GM23248 (cell line): ENCODE results near the gene NAGPA. TPM values are rescaled to one million over a fixed set of nuclear protein-coding genes. Genes with fewer than 3 reads are reported as not detected.

Source experiments
- DNase-seq: peaks from one replicate; pipeline ENCODE4 v3.0.0-alpha.2; 2015
- H2AFZ ChIP-seq: fragments of 200-600 bp; sonication (generic); 2 replicates; pipeline ENCODE4 v1.6.1; 2016; ENCODE audit warnings: antibody characterized with exemption
- H3F3A ChIP-seq: fragments of 200-600 bp; sonication (generic); 2 replicates; pipeline ENCODE4 v1.6.1; 2016; ENCODE audit warnings: mild to moderate bottlenecking, antibody characterized with exemption, mixed run types; ENCODE audit not compliant: insufficient read depth
- H3K27ac ChIP-seq: fragments of 200-600 bp; sonication (generic); 2 replicates; pipeline ENCODE4 v1.5.1; 2016; ENCODE audit warnings: mild to moderate bottlenecking
- H3K27me3 ChIP-seq: fragments of 200-600 bp; sonication (generic); replicated peaks from 2 replicates; pipeline ENCODE4 v1.6.1; 2016; ENCODE audit warnings: mild to moderate bottlenecking; ENCODE audit not compliant: insufficient read depth
- H3K36me3 ChIP-seq: fragments of 200-600 bp; sonication (generic); 2 replicates; pipeline ENCODE4 v1.6.1; 2016; ENCODE audit warnings: low read depth, mild to moderate bottlenecking
- H3K4me1 ChIP-seq: fragments of 200-600 bp; sonication (generic); 2 replicates; pipeline ENCODE4 v1.6.1; 2016; ENCODE audit warnings: mild to moderate bottlenecking; ENCODE audit not compliant: insufficient read depth
- H3K4me2 ChIP-seq: fragments of 200-600 bp; sonication (generic); one replicate; pipeline ENCODE4 v1.6.1; 2016; ENCODE audit warnings: mild to moderate bottlenecking; ENCODE audit not compliant: unreplicated experiment
- H3K4me3 ChIP-seq: fragments of 200-600 bp; sonication (generic); 2 replicates; pipeline ENCODE4 v1.5.1; 2016; ENCODE audit warnings: mild to moderate bottlenecking
- H3K79me2 ChIP-seq: fragments of 200-600 bp; sonication (generic); 2 replicates; pipeline ENCODE4 v1.6.1; 2016; ENCODE audit warnings: mild to moderate bottlenecking; ENCODE audit not compliant: insufficient read depth
- H3K9ac ChIP-seq: fragments of 200-600 bp; sonication (generic); 2 replicates; pipeline ENCODE4 v1.6.1; 2016; ENCODE audit warnings: mild to moderate bottlenecking
- H3K9me2 ChIP-seq: fragments of 200-600 bp; sonication (generic); 2 replicates; pipeline ENCODE4 v1.6.1; 2016; ENCODE audit warnings: mixed run types, mild to moderate bottlenecking, moderate library complexity; ENCODE audit not compliant: insufficient read depth
- H3K9me3 ChIP-seq: fragments of 200-600 bp; sonication (generic); one replicate; pipeline ENCODE4 v1.6.1; 2017; ENCODE audit warnings: low read depth
- H4K20me1 ChIP-seq: fragments of 200-600 bp; sonication (generic); 2 replicates; pipeline ENCODE4 v1.6.0; 2016; ENCODE audit not compliant: insufficient read depth
- EZH2 ChIP-seq: fragments of 200-600 bp; sonication (generic); IDR thresholded peaks from 2 replicates; pipeline ENCODE4 v1.6.1; 2018; ENCODE audit warnings: antibody characterized with exemption, mild to moderate bottlenecking; ENCODE audit not compliant: insufficient read depth, poor library complexity, severe bottlenecking
- EZH2phosphoT487 ChIP-seq: fragments of 200-600 bp; sonication (generic); IDR thresholded peaks from 2 replicates; pipeline ENCODE4 v1.6.1; 2018; ENCODE audit warnings: antibody characterized with exemption, moderate library complexity, mild to moderate bottlenecking, low read depth; ENCODE audit not compliant: insufficient read depth
- WGBS, 2 experiments: methylation state at CpG; one replicate each; pipeline ENCODE4 v1.1.6; 2015 to 2017; ENCODE audit warnings: low lambda C conversion rate in 2 of 2, low coverage in 1 of 2; ENCODE audit errors: missing lambda C conversion rate in 2 of 2; 5-methylcytosine and 5-hydroxymethylcytosine counted together
- in situ Hi-C: fragments of 300-500 bp; cut with MboI; formaldehyde crosslinking; loops from 2 replicates; pipeline ENCODE4 v1.15.0; 2020
- polyA plus RNA-seq: library from polyadenylated mRNA; unstranded; fragments of >200 nt; fragmentation: Nextera tagmentation; extraction: Ambion mirVana; gene quantifications from 2 replicates; pipeline ENCODE4 v1.2.1, GENCODE V29; 2016
- total RNA-seq: library from RNA; depleted of rRNA; stranded (reverse); fragments of >200 nt; shearing (Covaris generic); gene quantifications from 2 replicates; pipeline ENCODE4 v1.2.3, GENCODE V29; 2014

Gene NAGPA
- total and polyA plus RNA-seq, 2 experiments from 2014 or later = 16.3 to 61.0 TPM

DNA sequence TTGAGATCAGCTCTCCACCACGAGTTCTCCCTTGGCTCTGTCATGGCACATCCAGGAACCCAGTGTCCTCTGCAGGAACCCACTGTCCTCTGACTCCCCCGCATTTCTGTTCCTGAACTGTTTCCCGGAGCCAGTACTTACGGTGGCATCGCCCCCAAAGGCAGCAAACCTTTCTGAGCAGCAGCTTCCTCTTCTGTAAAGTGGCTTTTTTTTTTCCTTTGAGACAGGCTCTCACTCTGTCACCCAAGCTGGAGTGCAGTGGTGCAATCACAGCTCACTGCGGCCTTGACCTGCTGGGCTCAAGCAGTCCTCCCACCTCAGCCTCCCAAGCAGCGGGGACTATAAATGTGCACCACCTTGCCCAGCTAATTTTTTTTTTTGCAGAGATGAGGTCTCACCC lies 32.2 kb downstream of the NAGPA start:
- no peak overlapping the region for H3K27ac ChIP-seq
- no peaks in the 10 kb centered on the region for H3K36me3 ChIP-seq
- TF ChIP-seq EZH2phosphoT487 (no peak), EZH2 (no peak)
- no peak overlapping the region for H2AFZ ChIP-seq
- no peaks in the 10 kb centered on the region for H3F3A ChIP-seq
- no peak overlapping the region for H3K4me3 ChIP-seq
- no peaks in the 10 kb centered on the region for H4K20me1 ChIP-seq
- H3K9me2 ChIP-seq = no peaks in the 10 kb centered on the region
- WGBS, 2 experiments = 75 to 82% methylated on average over 7 of the region's 7 CpGs
- no peaks in the 10 kb centered on the region for H3K4me1 ChIP-seq
- H3K9me3 ChIP-seq = no peaks in the 10 kb centered on the region
- no peak overlapping the region for H3K4me2 ChIP-seq
- no peaks in the 10 kb centered on the region for H3K79me2 ChIP-seq
- no peaks in the 10 kb centered on the region; the same call in 1 of the 2 replicates for H3K27me3 ChIP-seq
- DNase-seq = no peak
- no peak overlapping the region for H3K9ac ChIP-seq
- in situ Hi-C loops = no loop called here

DNA sequence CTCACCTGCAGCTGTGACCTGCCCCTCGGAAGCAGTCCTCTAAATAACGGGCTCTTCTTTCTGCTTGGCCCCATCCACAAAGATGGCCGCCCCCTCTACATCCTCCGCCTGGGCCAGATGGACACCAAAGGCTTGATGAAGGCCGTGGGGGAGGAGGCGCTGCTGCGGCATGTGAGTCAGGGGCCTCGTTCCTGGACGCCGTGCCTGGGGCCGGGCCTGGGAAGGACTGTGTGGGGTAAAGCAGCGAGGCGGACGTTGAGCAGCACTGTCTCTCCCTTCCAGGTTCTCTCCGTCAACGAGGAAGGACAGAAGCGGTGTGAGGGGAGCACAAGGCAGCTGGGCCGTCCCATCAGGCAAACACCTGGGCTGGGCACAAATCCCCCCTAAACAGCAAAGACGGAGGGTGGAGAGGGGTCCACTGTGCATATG lies 33.1 kb downstream of the NAGPA start:
- TF ChIP-seq EZH2 (no peak), EZH2phosphoT487 (no peak)
- in situ Hi-C loops = no loop called here
- H3K79me2 ChIP-seq = no peaks in the 10 kb centered on the region
- no peak overlapping the region for H2AFZ ChIP-seq
- no peaks in the 10 kb centered on the region for H3F3A ChIP-seq
- H3K27me3 ChIP-seq = no peaks in the 10 kb centered on the region; the same call in 1 of the 2 replicates
- no peaks in the 10 kb centered on the region for H3K36me3 ChIP-seq
- H3K9ac ChIP-seq = no peak overlapping the region
- no peaks in the 10 kb centered on the region for H4K20me1 ChIP-seq
- no peak overlapping the region for H3K4me3 ChIP-seq
- 72 to 81% methylated on average over 15 to 19 of the region's 19 CpGs for WGBS, 2 experiments
- DNase-seq = no peak
- H3K9me2 ChIP-seq = no peaks in the 10 kb centered on the region
- H3K4me1 ChIP-seq = no peaks in the 10 kb centered on the region
- H3K27ac ChIP-seq = no peak overlapping the region
- no peaks in the 10 kb centered on the region for H3K9me3 ChIP-seq
- H3K4me2 ChIP-seq = no peak overlapping the region

DNA sequence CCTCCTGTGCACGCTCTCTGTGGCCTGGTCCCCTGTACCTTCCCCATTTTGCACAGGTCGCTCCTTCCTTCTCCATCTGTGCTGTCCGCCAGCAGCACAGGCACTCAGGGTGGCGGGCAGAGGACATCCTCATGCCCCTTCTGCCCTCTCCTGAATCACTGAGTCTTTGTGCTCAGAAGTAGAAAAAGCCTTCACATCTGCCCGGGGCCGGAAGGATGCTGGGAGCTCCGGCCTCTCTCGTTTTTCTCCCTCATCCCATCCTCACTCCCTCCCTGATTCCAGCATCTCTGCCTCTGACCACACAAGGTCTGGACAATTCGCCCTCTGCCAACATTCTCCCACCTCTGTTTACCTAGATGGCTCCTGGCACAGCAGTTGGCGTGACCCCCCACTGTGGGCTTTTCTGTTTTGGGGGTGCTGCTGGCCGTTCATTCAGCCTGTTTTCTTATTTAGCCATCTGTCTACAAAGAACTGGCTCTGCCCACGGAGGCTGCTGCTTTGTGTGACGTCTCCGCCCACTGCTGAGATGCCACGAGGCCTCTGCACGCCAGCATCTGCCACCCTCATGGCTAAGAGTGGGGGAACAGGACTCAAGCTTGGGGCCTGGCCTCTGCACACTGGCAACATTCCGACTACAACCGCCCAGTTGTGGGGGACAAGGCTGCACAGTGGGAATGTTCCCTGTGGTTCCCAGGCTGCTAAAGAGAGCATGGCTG lies 38.9 kb downstream of the NAGPA start:
- Histone ChIP-seq H3K9ac (no peak overlapping the region), H3K79me2 (no peaks in the 10 kb centered on the region), H4K20me1 (no peaks in the 10 kb centered on the region), H3K4me3 (no peak overlapping the region), H3K9me2 (no peaks in the 10 kb centered on the region), H3F3A (no peaks in the 10 kb centered on the region), H3K4me1 (no peaks in the 10 kb centered on the region), H3K36me3 (no peaks in the 10 kb centered on the region), H3K27me3 (no peaks in the 10 kb centered on the region), H2AFZ (no peak overlapping the region), H3K4me2 (no peak overlapping the region), H3K9me3 (no peaks in the 10 kb centered on the region), H3K27ac (no peak overlapping the region)
- WGBS, 2 experiments = 52 to 59% methylated on average over 16 to 17 of the region's 18 CpGs
- TF ChIP-seq EZH2 (no peak), EZH2phosphoT487 (no peak)
- DNase-seq = peak; percentile 15
- in situ Hi-C loops = no loop called here

DNA sequence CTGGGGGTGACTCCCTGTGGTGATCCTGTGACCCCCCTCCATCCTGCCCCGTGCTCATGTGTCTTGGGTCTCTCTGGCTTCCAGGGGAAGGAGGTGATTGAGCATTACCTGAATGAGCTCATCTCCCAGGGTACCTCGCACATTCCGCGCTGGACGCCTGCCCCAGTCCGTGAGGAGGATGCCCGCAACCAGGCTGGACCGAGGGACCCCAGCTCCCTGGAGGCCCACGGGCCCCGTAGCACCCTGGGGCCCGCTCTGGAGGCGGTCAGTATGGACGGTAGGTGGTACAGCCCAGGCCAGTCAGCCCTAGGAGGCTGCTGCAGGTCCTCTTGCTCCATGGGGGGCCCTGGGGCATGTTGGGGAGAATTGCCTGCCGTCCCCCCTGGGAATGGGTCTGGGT lies 42.0 kb downstream of the NAGPA start:
- Histone ChIP-seq H3K79me2 (no peaks in the 10 kb centered on the region), H3K4me1 (no peaks in the 10 kb centered on the region), H3K27me3 (peaks cover 9% of the 10 kb centered on the region; the same call in 1 of the 2 replicates), H3K9me3 (no peaks in the 10 kb centered on the region), H3K36me3 (no peaks in the 10 kb centered on the region), H3F3A (no peaks in the 10 kb centered on the region), H3K4me2 (no peak overlapping the region), H4K20me1 (no peaks in the 10 kb centered on the region), H2AFZ (no peak overlapping the region), H3K9ac (no peak overlapping the region), H3K9me2 (no peaks in the 10 kb centered on the region), H3K4me3 (no peak overlapping the region), H3K27ac (no peak overlapping the region)
- in situ Hi-C loops = no loop called here
- 66 to 69% methylated on average over 11 to 14 of the region's 14 CpGs for WGBS, 2 experiments
- no peak for TF ChIP-seq EZH2
- TF ChIP-seq EZH2phosphoT487 = no peak
- no peak for DNase-seq

DNA sequence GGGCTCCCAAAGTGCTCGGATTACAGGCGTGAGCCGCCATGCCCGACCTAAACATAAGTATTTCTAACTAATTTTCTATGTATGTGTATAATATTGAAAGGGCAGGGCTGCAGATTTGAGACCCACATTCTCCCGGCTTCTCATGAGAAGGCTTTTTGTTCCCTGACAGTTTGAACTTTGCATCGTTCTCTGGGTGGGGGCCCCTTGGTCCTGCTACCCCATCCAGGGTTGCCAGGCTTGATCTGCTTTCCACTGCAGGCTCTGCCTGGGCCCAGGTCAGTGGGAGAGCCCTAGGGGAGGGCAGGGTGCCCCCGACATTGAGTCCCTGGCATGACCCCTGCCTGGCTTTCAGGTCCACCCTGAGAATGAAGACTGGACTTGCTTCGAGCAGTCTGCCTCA lies 43.3 kb downstream of the NAGPA start:
- Histone ChIP-seq H3K36me3 (no peaks in the 10 kb centered on the region), H3K4me2 (no peak overlapping the region), H3K27me3 (peaks cover 9% of the 10 kb centered on the region; the same call in 1 of the 2 replicates), H3K27ac (no peak overlapping the region), H4K20me1 (no peaks in the 10 kb centered on the region), H3K4me3 (no peak overlapping the region), H3K9me2 (no peaks in the 10 kb centered on the region), H3K9ac (no peak overlapping the region), H2AFZ (no peak overlapping the region), H3F3A (no peaks in the 10 kb centered on the region), H3K9me3 (no peaks in the 10 kb centered on the region), H3K4me1 (no peaks in the 10 kb centered on the region), H3K79me2 (no peaks in the 10 kb centered on the region)
- DNase-seq = no peak
- TF ChIP-seq EZH2phosphoT487 = no peak
- TF ChIP-seq EZH2 = no peak
- in situ Hi-C loops = no loop called here
- WGBS, 2 experiments = 61 to 67% methylated on average over 8 of the region's 8 CpGs
